SK-N-SH (cell line): ENCODE data around the gene CIITA. TPM values are rescaled to one million over a fixed set of nuclear protein-coding genes. Genes with fewer than 3 reads are reported as not detected.

Experiments
- CTCF ChIA-PET: fragments of 300-600, 350-600 bp; formaldehyde crosslinking; extraction: SDS; loops from one replicate; lab custom pipeline; 2021; lab: Yijun Ruan, JAX
- POLR2A ChIA-PET: fragments of 350-600 bp; sonication (Branson Sonifier 250); formaldehyde crosslinking; extraction: SDS; loops from one replicate; lab custom pipeline; 2020; ENCODE audit warnings: antibody characterized with exemption, inconsistent platforms; lab: Yijun Ruan, JAX
- DNase-seq: peaks from one replicate; pipeline ENCODE4 v3.0.0; 2012
- H2AFZ ChIP-seq: fragments of 200-600 bp; sonication (generic); 2 replicates; pipeline ENCODE4 v1.8.1; 2016; ENCODE audit warnings: antibody characterized with exemption, mild to moderate bottlenecking, low read depth
- H3F3A ChIP-seq: fragments of 200-600 bp; sonication (generic); replicated peaks from 2 replicates; pipeline ENCODE3; 2016; ENCODE audit warnings: antibody characterized with exemption, mild to moderate bottlenecking; ENCODE audit not compliant: insufficient read depth
- H3K27ac ChIP-seq, 2 experiments: fragments of 200-500 bp in 1 of 2; fragments of 200-600 bp in 1 of 2; sonication (Bioruptor generic) in 1 of 2; sonication (generic), shearing (Covaris generic) in 1 of 2; 2 replicates each; pipeline versions ENCODE4 v1.5.1 to v1.6.1; 2014 to 2016; ENCODE audit warnings: low read depth in 2 of 2, inconsistent platforms in 1 of 2, low read length in 1 of 2, mild to moderate bottlenecking in 1 of 2, mixed read lengths in 1 of 2
- H3K27me3 ChIP-seq: fragments of 200-600 bp; sonication (generic), shearing (Covaris generic); 2 replicates; pipeline ENCODE4 v1.6.1; 2016; ENCODE audit warnings: mixed run types; ENCODE audit not compliant: insufficient read depth
- H3K36me3 ChIP-seq, 2 experiments: fragments of 200-500 bp in 1 of 2; fragments of 200-600 bp in 1 of 2; sonication (Bioruptor generic) in 1 of 2; sonication (generic) in 1 of 2; replicated peaks in 1 of 2; 2 replicates each; pipeline versions ENCODE3 to v1.5.1; 2014 to 2016; ENCODE audit warnings: low read length in 1 of 2, mild to moderate bottlenecking in 1 of 2; ENCODE audit not compliant: insufficient read depth in 2 of 2, control insufficient read depth in 1 of 2
- H3K4me1 ChIP-seq, 2 experiments: fragments of 200-500 bp in 1 of 2; fragments of 200-600 bp in 1 of 2; sonication (Bioruptor generic) in 1 of 2; sonication (generic), shearing (Covaris generic) in 1 of 2; 2 replicates each; pipeline versions ENCODE4 v1.5.1 to v1.6.1; 2014 to 2016; ENCODE audit warnings: low read depth in 1 of 2, low read length in 1 of 2, mixed run types in 1 of 2; ENCODE audit not compliant: insufficient read depth in 2 of 2, control insufficient read depth in 1 of 2
- H3K4me2 ChIP-seq: fragments of 200-600 bp; sonication (generic), shearing (Covaris generic); 2 replicates; pipeline ENCODE4 v1.6.1; 2017; ENCODE audit warnings: mixed run types
- H3K4me3 ChIP-seq, 2 experiments: fragments of 200-500 bp in 1 of 2; fragments of 200-600 bp in 1 of 2; sonication (Bioruptor generic) in 1 of 2; sonication (generic), shearing (Covaris generic) in 1 of 2; 2 replicates each; pipeline versions ENCODE4 v1.5.1 to v1.8.1; 2014 to 2016; ENCODE audit warnings: low read depth in 2 of 2, inconsistent platforms in 1 of 2, low read length in 1 of 2, mild to moderate bottlenecking in 1 of 2, mixed read lengths in 1 of 2, moderate library complexity in 1 of 2
- H3K79me2 ChIP-seq: fragments of 200-600 bp; sonication (generic); 2 replicates; pipeline ENCODE4 v1.8.1; 2017; ENCODE audit warnings: mild to moderate bottlenecking; ENCODE audit not compliant: insufficient read depth
- H3K9ac ChIP-seq: fragments of 200-600 bp; sonication (generic); 2 replicates; pipeline ENCODE4 v1.6.1; 2017; ENCODE audit warnings: mixed run types
- H3K9me2 ChIP-seq: fragments of 200-600 bp; sonication (generic); 2 replicates; pipeline ENCODE4 v1.6.1; 2017; ENCODE audit warnings: mixed run types
- H3K9me3 ChIP-seq: fragments of 200-600 bp; sonication (generic); 2 replicates; pipeline ENCODE4 v1.6.1; 2017; ENCODE audit warnings: mixed run types, mild to moderate bottlenecking, moderate library complexity
- H4K20me1 ChIP-seq: fragments of 200-600 bp; sonication (generic); 2 replicates; pipeline ENCODE4 v1.6.1; 2017; ENCODE audit warnings: mild to moderate bottlenecking, mixed run types; ENCODE audit not compliant: insufficient read depth
- CHD2 ChIP-seq: fragments of 150-350 bp; IDR thresholded peaks from 2 replicates; pipeline ENCODE4 v1.6.1; 2018; ENCODE audit warnings: low read length; ENCODE audit not compliant: partially characterized antibody
- EZH2phosphoT487 ChIP-seq: fragments of 200-600 bp; sonication (generic); IDR thresholded peaks from 2 replicates; pipeline ENCODE4 v1.6.1; 2017; ENCODE audit warnings: low read depth, mixed run types, mild to moderate bottlenecking, antibody characterized with exemption, moderate library complexity, borderline replicate concordance
- FOSL2 ChIP-seq: IDR thresholded peaks from 2 replicates; pipeline ENCODE4 v1.4.0; 2012; ENCODE audit warnings: low read depth, mild to moderate bottlenecking, moderate library complexity, borderline replicate concordance
- FOXM1 ChIP-seq: IDR thresholded peaks from 2 replicates; pipeline ENCODE4 v1.4.0; 2012; ENCODE audit warnings: low read depth, mild to moderate bottlenecking
- GABPA ChIP-seq: IDR thresholded peaks from 2 replicates; pipeline ENCODE4 v1.4.0; 2012; ENCODE audit warnings: low read depth, mild to moderate bottlenecking
- GATA2 ChIP-seq: sonication (generic); formaldehyde crosslinking; IDR thresholded peaks from 2 replicates; pipeline ENCODE4 v1.5.0; 2020; ENCODE audit warnings: mild to moderate bottlenecking, missing genetic modification reagents
- JUND ChIP-seq: IDR thresholded peaks from 2 replicates; pipeline ENCODE4 v1.4.0; 2012
- MXI1 ChIP-seq: IDR thresholded peaks from 2 replicates; pipeline ENCODE4 v1.6.1; 2012; ENCODE audit warnings: mild to moderate bottlenecking, low read depth, low read length, improper control_type of control experiment
- NFIC ChIP-seq: IDR thresholded peaks from 2 replicates; pipeline ENCODE4 v1.4.0; 2012; ENCODE audit warnings: borderline replicate concordance
- PBX3 ChIP-seq: IDR thresholded peaks from 2 replicates; pipeline ENCODE4; 2012
- RCOR1 ChIP-seq: fragments of 150-350 bp; IDR thresholded peaks from 2 replicates; pipeline ENCODE4 v1.6.1; 2017; ENCODE audit warnings: antibody characterized with exemption, low read length
- RFX5 ChIP-seq: IDR thresholded peaks from 2 replicates; pipeline ENCODE4 v1.6.1; 2012; ENCODE audit warnings: mild to moderate bottlenecking, improper control_type of control experiment, low read length
- SIN3A ChIP-seq: IDR thresholded peaks from 2 replicates; pipeline ENCODE4 v1.6.1; 2012; ENCODE audit warnings: low read depth, mild to moderate bottlenecking, low read length, moderate library complexity, borderline replicate concordance
- TCF12 ChIP-seq: IDR thresholded peaks from 2 replicates; pipeline ENCODE4 v1.4.0; 2012
- USF2 ChIP-seq: fragments of 150-350 bp; IDR thresholded peaks from 2 replicates; pipeline ENCODE4 v1.6.1; 2017; ENCODE audit warnings: antibody characterized with exemption, low read length, low read depth, borderline replicate concordance
- whole genome bisulfite sequencing: methylation state at CpG from one replicate; pipeline ENCODE4 v1.1.6; 2017; ENCODE audit warnings: low lambda C conversion rate; 5-methylcytosine and 5-hydroxymethylcytosine counted together
- polyA plus RNA-seq, 3 experiments: library from polyadenylated mRNA; depleted of rRNA; stranded (reverse); fragments of >200 nt; gene quantifications; 2 replicates each; pipeline ENCODE4 v1.2.3, GENCODE V29; 2012

Gene CIITA
- polyA plus RNA-seq, 1 of the 3 experiments (the other 2 are of a cell fraction) = 0.23 TPM

DNA sequence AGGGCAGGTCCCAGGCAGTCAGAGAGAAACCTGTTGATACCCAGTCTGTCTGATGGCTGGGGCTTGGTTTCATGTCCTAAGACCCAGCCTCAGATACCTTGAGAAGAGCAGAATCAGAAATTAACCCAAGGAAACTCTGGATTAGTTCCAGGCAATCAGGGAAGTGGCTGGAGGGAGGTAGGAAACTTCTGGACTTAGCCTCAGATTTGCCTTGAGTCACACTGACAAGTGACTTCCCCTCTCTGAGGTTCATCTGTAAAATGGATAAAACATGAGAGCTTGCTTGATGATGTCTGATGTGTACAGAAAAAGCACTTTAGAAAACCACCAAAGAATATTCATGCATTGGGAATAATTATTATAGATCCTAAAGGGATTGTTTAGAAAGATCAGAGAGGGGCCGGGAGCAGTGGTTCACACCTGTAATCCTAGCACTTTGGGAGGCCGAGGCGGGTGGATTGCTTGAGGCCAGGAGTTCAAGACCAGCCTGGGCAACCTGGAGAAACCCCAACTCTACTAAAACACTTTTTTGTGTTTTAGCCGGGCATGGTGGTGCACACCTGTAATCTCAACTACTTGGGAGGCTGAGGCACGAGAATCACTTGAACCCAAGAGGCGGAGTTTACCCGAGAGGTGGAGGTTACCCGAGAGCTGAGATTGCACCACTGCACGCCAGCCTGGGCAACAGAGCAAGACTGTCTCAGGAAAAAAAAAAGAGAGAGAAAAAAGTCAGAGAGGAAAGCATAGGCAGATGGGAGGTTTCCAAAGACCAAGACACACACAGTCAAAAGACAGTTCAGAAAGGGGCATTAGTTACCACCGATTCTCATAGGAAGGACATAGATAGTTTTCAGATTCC, 3.8 kb downstream of the CIITA start:
- Histone ChIP-seq H3K79me2 (no peaks in the 10 kb centered on the region), H3K27me3 (peaks cover 22% of the 10 kb centered on the region), H4K20me1 (no peaks in the 10 kb centered on the region), H3K9me2 (no peaks in the 10 kb centered on the region), H3K27ac (no peak overlapping the region), H3K36me3 (no peaks in the 10 kb centered on the region), H2AFZ (no peak overlapping the region), H3K9ac (no peak overlapping the region), H3K4me2 (no peak overlapping the region), H3F3A (no peaks in the 10 kb centered on the region), H3K4me3 (no peak overlapping the region), H3K4me1 (peaks cover 0 to 6% of the 10 kb centered on the region in 2 experiments; a peak in 2 of 4 replicates), H3K9me3 (no peaks in the 10 kb centered on the region)
- ChIA-PET CTCF (interaction anchor here (0.6 to 0.9 kb wide), 2 partner anchors 34 to 126 kb away, joined by 3 read pairs; no protein-coding TSS in a partner anchor), POLR2A (no interaction called here)
- TF ChIP-seq FOSL2 = no peak
- TF ChIP-seq CHD2 = no peak
- no peak for TF ChIP-seq NFIC
- DNase-seq = no peak
- WGBS = 73% methylated on average over 10 of the region's 10 CpGs

- Histone ChIP-seq H3K27me3 (peaks cover 22% of the 10 kb centered on the region), H3F3A (no peaks in the 10 kb centered on the region), H3K27ac (no peak overlapping the region), H3K4me2 (no peak overlapping the region), H3K79me2 (no peaks in the 10 kb centered on the region), H3K9me2 (no peaks in the 10 kb centered on the region), H3K9ac (no peak overlapping the region), H2AFZ (no peak overlapping the region)
- CTCF ChIA-PET = interaction anchor here (0.6 to 0.9 kb wide), 2 partner anchors 33 to 127 kb away, joined by 3 read pairs; no protein-coding TSS in a partner anchor
- TF ChIP-seq USF2 = no peak
- no peak for TF ChIP-seq EZH2phosphoT487
- TF ChIP-seq JUND = no peak
- no peak for TF ChIP-seq GATA2
- TF ChIP-seq MXI1 = no peak
- no peak for TF ChIP-seq RCOR1
- TF ChIP-seq PBX3 = no peak
- TF ChIP-seq FOXM1 = no peak
- TF ChIP-seq RFX5 = no peak
- TF ChIP-seq SIN3A = no peak
- TF ChIP-seq TCF12 = no peak
- no peak for TF ChIP-seq CHD2
- no peak for TF ChIP-seq GABPA
- TF ChIP-seq, all 33 proteins: peak for 0
- H3K9me3 ChIP-seq = no peaks in the 10 kb centered on the region
- POLR2A ChIA-PET = no interaction called here
- H3K4me3 ChIP-seq = no peak overlapping the region
- H4K20me1 ChIP-seq = no peaks in the 10 kb centered on the region
- peaks cover 0 to 6% of the 10 kb centered on the region in 2 experiments; a peak in 2 of 4 replicates for H3K4me1 ChIP-seq
- no peaks in the 10 kb centered on the region for H3K36me3 ChIP-seq
- DNase-seq = no peak
- WGBS = 47% methylated on average over 7 of the region's 7 CpGs
These were observed 4.6 kb downstream of the CIITA start for GRCh38 chr16:10881479-10882030.
